Endodermal cell (in vitro differentiated cells): ENCODE measurements around the gene AJAP1. TPM values are rescaled to one million over a fixed set of nuclear protein-coding genes. Genes with fewer than 3 reads are reported as not detected.

Experiments
- DNase-seq: peaks from one replicate; pipeline ENCODE4 v3.0.0-alpha.2; 2017
- H3K27ac ChIP-seq: 2 replicates; pipeline ENCODE4 v1.5.1; 2013; ENCODE audit warnings: mild to moderate bottlenecking, low read depth, low read length, moderate library complexity
- H3K27me3 ChIP-seq: 2 replicates; pipeline ENCODE4 v1.6.1; 2013; ENCODE audit warnings: mild to moderate bottlenecking, low read length, moderate library complexity; ENCODE audit not compliant: insufficient read depth, control insufficient read depth, poor library complexity, severe bottlenecking
- H3K36me3 ChIP-seq: 2 replicates; pipeline ENCODE4 v1.7.0; 2013; ENCODE audit warnings: mild to moderate bottlenecking, low read length, moderate library complexity; ENCODE audit not compliant: control insufficient read depth, insufficient read depth
- H3K4me1 ChIP-seq: one replicate; pipeline ENCODE4 v1.7.0; 2013; ENCODE audit warnings: low read length; ENCODE audit not compliant: control insufficient read depth, insufficient read depth
- H3K4me3 ChIP-seq: 2 replicates; pipeline ENCODE4 v1.5.1; 2013; ENCODE audit warnings: mild to moderate bottlenecking, low read length, moderate library complexity
- H3K9ac ChIP-seq: 2 replicates; pipeline ENCODE4 v1.6.1; 2013; ENCODE audit warnings: mild to moderate bottlenecking, low read length, moderate library complexity; ENCODE audit not compliant: poor library complexity, severe bottlenecking; ENCODE audit errors: extremely low read depth
- H3K9me3 ChIP-seq: 2 replicates; pipeline ENCODE4 v1.6.1; 2013; ENCODE audit warnings: mild to moderate bottlenecking, low read length, moderate library complexity; ENCODE audit not compliant: control insufficient read depth
- H3K27ac Mint-ChIP-seq: 2 replicates; pipeline ENCODE4 v1.8.0; 2020; ENCODE audit warnings: mixed read lengths
- H3K27me3 Mint-ChIP-seq: 2 replicates; pipeline ENCODE4 v1.8.0; 2021; ENCODE audit warnings: mild to moderate bottlenecking, mixed read lengths; ENCODE audit not compliant: insufficient read depth
- H3K36me3 Mint-ChIP-seq: 2 replicates; pipeline ENCODE4 v1.8.0; 2020; ENCODE audit warnings: low read depth, mixed read lengths
- H3K4me1 Mint-ChIP-seq: 2 replicates; pipeline ENCODE4 v1.8.0; 2020; ENCODE audit warnings: mixed read lengths
- H3K4me3 Mint-ChIP-seq: 2 replicates; pipeline ENCODE4 v1.8.0; 2020; ENCODE audit warnings: mild to moderate bottlenecking, moderate library complexity, mixed read lengths
- H3K9me3 Mint-ChIP-seq: 2 replicates; pipeline ENCODE4 v1.8.0; 2020; ENCODE audit warnings: mild to moderate bottlenecking, mixed read lengths
- CTCF ChIP-seq: fragments of 200-600 bp; sonication (generic); conservative IDR thresholded peaks from 2 replicates; pipeline ENCODE4 v1.5.0; 2021; ENCODE audit warnings: antibody characterized with exemption, mild to moderate bottlenecking
- WGBS, 2 experiments: methylation state at CpG; one replicate each; pipeline versions ENCODE4 v1.1.5 to v1.1.7; 2013; ENCODE audit warnings: missing lambda C conversion rate in 2 of 2, mixed read lengths in 1 of 2; ENCODE audit not compliant: insufficient coverage in 1 of 2, insufficient read length in 1 of 2; 5-methylcytosine and 5-hydroxymethylcytosine counted together
- total RNA-seq, 2 donors: library from RNA; stranded (reverse); fragmentation: NEBNext Ultra II Directional in 1 of 2; extraction: Animal tissue kit (Norgen Biotek cat#: 25700) in 1 of 2; gene quantifications; 2 replicates in 1 of 2; 3 replicates in 1 of 2; pipeline ENCODE4 v1.2.1, GENCODE V29; 2021

The AJAP1 gene
- total RNA-seq, 2 donors from 2014 or later = 19.4 to 22.1 TPM

GRCh38 chr1:4734219-4734618 lies 79.8 kb downstream of the AJAP1 start:
- TF ChIP-seq CTCF = no peak
- Mint-ChIP-seq H3K4me3 (no peak overlapping the region), H3K4me1 (peaks cover 23% of the 10 kb centered on the region), H3K27ac (no peak overlapping the region), H3K9me3 (peaks cover 13% of the 10 kb centered on the region), H3K27me3 (peaks cover 2% of the 10 kb centered on the region), H3K36me3 (peaks cover 15% of the 10 kb centered on the region)
- Histone ChIP-seq H3K4me3 (no peak overlapping the region), H3K4me1 (no peaks in the 10 kb centered on the region), H3K9ac (no peak overlapping the region), H3K36me3 (peaks cover 27% of the 10 kb centered on the region), H3K27me3 (no peaks in the 10 kb centered on the region), H3K9me3 (peaks cover 11% of the 10 kb centered on the region), H3K27ac (no peak overlapping the region)
- DNase-seq = no peak
- WGBS, 2 experiments = 92 to 93% methylated on average over 4 to 6 of the region's 6 CpGs

- Histone ChIP-seq H3K36me3 (peaks cover 31% of the 10 kb centered on the region), H3K9me3 (peaks cover 11% of the 10 kb centered on the region), H3K27me3 (no peaks in the 10 kb centered on the region), H3K27ac (no peak overlapping the region), H3K4me1 (no peaks in the 10 kb centered on the region), H3K9ac (no peak overlapping the region), H3K4me3 (no peak overlapping the region)
- H3K27me3 Mint-ChIP-seq = peaks cover 2% of the 10 kb centered on the region
- WGBS, 2 experiments = 94 to 95% methylated on average over 12 to 22 of the region's 22 CpGs
- no peak for DNase-seq
- no peak overlapping the region for H3K4me3 Mint-ChIP-seq
- H3K4me1 Mint-ChIP-seq = peaks cover 18% of the 10 kb centered on the region
- TF ChIP-seq CTCF = no peak
- H3K9me3 Mint-ChIP-seq = peaks cover 18% of the 10 kb centered on the region
- peaks cover 21% of the 10 kb centered on the region for H3K36me3 Mint-ChIP-seq
- no peak overlapping the region for H3K27ac Mint-ChIP-seq
Measured at GRCh38 chr1:4734791-4735190, 80.4 kb downstream of the AJAP1 start.

- Mint-ChIP-seq H3K27me3 (peaks cover 4% of the 10 kb centered on the region), H3K4me1 (peaks cover 12% of the 10 kb centered on the region), H3K27ac (no peak overlapping the region), H3K36me3 (peaks cover 28% of the 10 kb centered on the region), H3K9me3 (peaks cover 22% of the 10 kb centered on the region), H3K4me3 (no peak overlapping the region)
- TF ChIP-seq CTCF = no peak
- Histone ChIP-seq H3K4me3 (no peak overlapping the region), H3K9ac (no peak overlapping the region), H3K27ac (no peak overlapping the region), H3K36me3 (peaks cover 29% of the 10 kb centered on the region), H3K27me3 (no peaks in the 10 kb centered on the region), H3K9me3 (peaks cover 11% of the 10 kb centered on the region), H3K4me1 (no peaks in the 10 kb centered on the region)
- WGBS, 2 experiments = 71 to 81% methylated on average over 4 to 7 of the region's 7 CpGs
- DNase-seq = no peak
Measured at GRCh38 chr1:4736254-4736653, 81.8 kb downstream of the AJAP1 start.
